ENCODE results near the gene TAF1A.

DNA sequence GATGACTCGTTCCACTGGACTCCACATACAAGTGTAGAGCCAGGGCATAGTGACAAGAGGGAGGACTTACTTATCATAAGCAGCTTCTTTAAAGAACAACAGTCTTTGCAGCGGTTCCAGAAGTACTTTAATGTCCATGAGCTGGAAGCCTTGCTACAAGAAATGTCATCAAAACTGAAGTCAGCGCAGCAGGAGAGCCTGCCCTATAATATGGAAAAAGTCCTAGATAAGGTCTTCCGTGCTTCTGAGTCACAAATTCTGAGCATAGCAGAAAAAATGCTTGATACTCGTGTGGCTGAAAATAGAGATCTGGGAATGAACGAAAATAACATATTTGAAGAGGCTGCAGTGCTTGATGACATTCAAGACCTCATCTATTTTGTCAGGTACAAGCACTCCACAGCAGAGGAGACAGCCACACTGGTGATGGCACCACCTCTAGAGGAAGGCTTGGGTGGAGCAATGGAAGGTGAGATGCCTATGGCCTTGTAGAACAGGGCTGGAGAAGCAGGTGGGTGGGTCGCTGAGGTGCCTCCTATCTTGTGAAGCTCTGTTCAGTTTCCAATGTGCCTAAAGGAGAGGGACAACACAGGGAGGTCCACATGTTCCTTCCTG is 40.3 kb upstream of the TAF1A start:
- TF ChIP-seq, protein P1, sequence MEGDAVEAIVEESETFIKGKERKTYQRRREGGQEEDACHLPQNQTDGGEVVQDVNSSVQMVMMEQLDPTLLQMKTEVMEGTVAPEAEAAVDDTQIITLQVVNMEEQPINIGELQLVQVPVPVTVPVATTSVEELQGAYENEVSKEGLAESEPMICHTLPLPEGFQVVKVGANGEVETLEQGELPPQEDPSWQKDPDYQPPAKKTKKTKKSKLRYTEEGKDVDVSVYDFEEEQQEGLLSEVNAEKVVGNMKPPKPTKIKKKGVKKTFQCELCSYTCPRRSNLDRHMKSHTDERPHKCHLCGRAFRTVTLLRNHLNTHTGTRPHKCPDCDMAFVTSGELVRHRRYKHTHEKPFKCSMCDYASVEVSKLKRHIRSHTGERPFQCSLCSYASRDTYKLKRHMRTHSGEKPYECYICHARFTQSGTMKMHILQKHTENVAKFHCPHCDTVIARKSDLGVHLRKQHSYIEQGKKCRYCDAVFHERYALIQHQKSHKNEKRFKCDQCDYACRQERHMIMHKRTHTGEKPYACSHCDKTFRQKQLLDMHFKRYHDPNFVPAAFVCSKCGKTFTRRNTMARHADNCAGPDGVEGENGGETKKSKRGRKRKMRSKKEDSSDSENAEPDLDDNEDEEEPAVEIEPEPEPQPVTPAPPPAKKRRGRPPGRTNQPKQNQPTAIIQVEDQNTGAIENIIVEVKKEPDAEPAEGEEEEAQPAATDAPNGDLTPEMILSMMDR (IDR thresholded peaks at IDR 0.05): no peak
- TF ChIP-seq NFATC4 (CRISPR knock-in tag; IDR thresholded peaks at IDR 0.05): no peak
- TF ChIP-seq, protein P2, sequence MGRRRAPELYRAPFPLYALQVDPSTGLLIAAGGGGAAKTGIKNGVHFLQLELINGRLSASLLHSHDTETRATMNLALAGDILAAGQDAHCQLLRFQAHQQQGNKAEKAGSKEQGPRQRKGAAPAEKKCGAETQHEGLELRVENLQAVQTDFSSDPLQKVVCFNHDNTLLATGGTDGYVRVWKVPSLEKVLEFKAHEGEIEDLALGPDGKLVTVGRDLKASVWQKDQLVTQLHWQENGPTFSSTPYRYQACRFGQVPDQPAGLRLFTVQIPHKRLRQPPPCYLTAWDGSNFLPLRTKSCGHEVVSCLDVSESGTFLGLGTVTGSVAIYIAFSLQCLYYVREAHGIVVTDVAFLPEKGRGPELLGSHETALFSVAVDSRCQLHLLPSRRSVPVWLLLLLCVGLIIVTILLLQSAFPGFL (CRISPR knock-in tag; IDR thresholded peaks at IDR 0.05; ENCODE audit: borderline replicate concordance): no peak
- TF ChIP-seq FOXK1 (CRISPR knock-in tag; IDR thresholded peaks at IDR 0.05): no peak

All from WTC11 (cell line).